Ascending aorta (tissue), 2 donors: ENCODE results near the gene GABBR2. TPM values are rescaled to one million over a fixed set of nuclear protein-coding genes. Genes with fewer than 3 reads are reported as not detected.

Experiments
- DNase-seq, 2 donors: peaks; one replicate each; pipeline ENCODE4 v3.0.0-alpha.2; 2019; ENCODE audit warnings: low spot score in 2 of 2
- H3K27ac ChIP-seq, 2 donors: fragments of 200-600 bp; sonication (generic); one replicate each; pipeline ENCODE4 v1.5.1; 2016 to 2017; ENCODE audit warnings: mild to moderate bottlenecking in 1 of 2
- H3K27me3 ChIP-seq: fragments of 200-600 bp; sonication (generic); one replicate; pipeline ENCODE4 v1.5.1; 2017
- H3K36me3 ChIP-seq, 2 donors: fragments of 200-600 bp; sonication (generic); one replicate each; pipeline ENCODE4 v1.5.1; 2016
- H3K4me1 ChIP-seq, 2 donors: fragments of 200-600 bp; sonication (generic); one replicate each; pipeline ENCODE4 v1.5.1; 2016 to 2017; ENCODE audit warnings: mild to moderate bottlenecking in 1 of 2
- H3K4me3 ChIP-seq, 2 donors: fragments of 200-600 bp; sonication (generic); one replicate each; pipeline ENCODE4 v1.5.1; 2016 to 2017; ENCODE audit warnings: mild to moderate bottlenecking in 1 of 2
- H3K9me3 ChIP-seq, 2 donors: fragments of 200-600 bp; sonication (generic); one replicate each; pipeline ENCODE4 v1.5.1; 2016
- CTCF ChIP-seq, 3 experiments: fragments of 200-600 bp in 2 of 3; fragments of 450-650 bp in 1 of 3; sonication (generic) in 2 of 3; IDR thresholded peaks; one replicate each; pipeline ENCODE4 v1.5.1; 2016 to 2019; ENCODE audit warnings: antibody characterized with exemption in 3 of 3, mild to moderate bottlenecking in 1 of 3, moderate library complexity in 1 of 3
- intact Hi-C: fragments of 100-400 bp; cut with DNase I; formaldehyde crosslinking; loops from one replicate; pipeline ENCODE4 v1.15.1; 2023
- total RNA-seq: library from RNA; depleted of rRNA; stranded (reverse); fragments of >200 nt; gene quantifications from one replicate; pipeline ENCODE4 v1.1.0, GENCODE V29; 2016

GABBR2 gene
- total RNA-seq, 1 donor from 2014 or later, result not detected

GRCh38 chr9:98335661-98336060, 373.1 kb downstream of the GABBR2 start:
- H3K27me3 ChIP-seq, result no peaks in the 10 kb centered on the region
- H3K36me3 ChIP-seq, result no peaks in the 10 kb centered on the region
- intact Hi-C loops, result no loop called here
- no peak overlapping the region for H3K4me3 ChIP-seq
- DNase-seq, result no peak
- H3K4me1 ChIP-seq, result no peaks in the 10 kb centered on the region
- no peak for TF ChIP-seq CTCF (IDR thresholded peaks at IDR 0.05)
- peaks cover 0 to 4% of the 10 kb centered on the region in 2 donors for H3K9me3 ChIP-seq
- no peak overlapping the region for H3K27ac ChIP-seq

DNA sequence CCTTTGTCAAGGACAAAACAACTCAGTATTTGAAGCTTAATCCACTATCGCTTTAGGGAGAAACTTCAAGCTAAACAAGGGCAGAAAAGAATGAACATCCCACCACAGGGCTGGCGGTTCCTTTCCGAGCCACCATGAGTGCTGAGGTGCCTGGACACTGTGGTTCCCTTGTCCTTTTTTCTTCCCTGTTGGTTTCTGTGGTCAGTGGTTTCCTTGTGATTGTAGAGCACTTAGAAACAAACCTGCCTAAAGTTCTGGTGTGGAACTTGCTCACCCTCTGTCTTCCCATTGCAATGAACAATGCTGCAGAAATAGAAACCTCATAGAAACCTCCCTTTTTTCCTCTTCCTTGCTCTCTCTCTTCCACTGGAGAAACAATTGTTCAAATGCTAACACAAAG, 373.9 kb downstream of the GABBR2 start:
- H3K36me3 ChIP-seq, result no peaks in the 10 kb centered on the region
- no peaks in the 10 kb centered on the region for H3K27me3 ChIP-seq
- H3K9me3 ChIP-seq, result peaks cover 0 to 4% of the 10 kb centered on the region in 2 donors
- H3K4me3 ChIP-seq, result no peak overlapping the region
- H3K4me1 ChIP-seq, result no peaks in the 10 kb centered on the region
- no peak overlapping the region for H3K27ac ChIP-seq
- no peak for DNase-seq
- intact Hi-C loops, result no loop called here
- TF ChIP-seq CTCF (IDR thresholded peaks at IDR 0.05), result no peak

GRCh38 chr9:98333703-98334582, 374.8 kb downstream of the GABBR2 start:
- DNase-seq, result no peak
- no peak overlapping the region for H3K4me3 ChIP-seq
- peaks cover 0 to 4% of the 10 kb centered on the region in 2 donors for H3K9me3 ChIP-seq
- TF ChIP-seq CTCF (IDR thresholded peaks at IDR 0.05), result no peak
- no peak overlapping the region for H3K27ac ChIP-seq
- no peaks in the 10 kb centered on the region for H3K36me3 ChIP-seq
- H3K4me1 ChIP-seq, result no peaks in the 10 kb centered on the region
- intact Hi-C loops, result no loop called here
- H3K27me3 ChIP-seq, result no peaks in the 10 kb centered on the region

DNA sequence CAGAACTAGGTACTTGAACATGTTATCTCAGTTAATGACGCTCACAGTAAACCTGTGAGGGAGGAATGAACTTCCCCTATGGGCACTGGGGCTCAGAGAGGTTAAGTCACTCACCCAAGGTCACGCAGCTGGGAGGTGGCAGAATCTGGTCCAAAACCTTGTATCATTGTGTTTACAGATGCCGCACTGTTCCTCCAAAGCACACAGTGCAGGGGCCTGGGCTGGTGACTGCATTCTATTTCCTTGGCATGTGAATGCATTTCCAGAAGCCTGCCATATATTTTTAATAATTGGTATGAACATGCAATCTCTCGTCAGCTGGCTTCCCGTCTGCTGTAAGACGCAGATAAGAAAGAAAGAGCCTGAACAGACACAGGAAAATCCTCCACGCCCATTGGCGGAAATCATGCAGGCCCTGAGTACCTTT, 376.3 kb downstream of the GABBR2 start:
- no peak overlapping the region for H3K4me3 ChIP-seq
- no peak for DNase-seq
- H3K4me1 ChIP-seq, result no peaks in the 10 kb centered on the region
- H3K27me3 ChIP-seq, result no peaks in the 10 kb centered on the region
- H3K36me3 ChIP-seq, result no peaks in the 10 kb centered on the region
- no peak for TF ChIP-seq CTCF (IDR thresholded peaks at IDR 0.05)
- no peak overlapping the region for H3K27ac ChIP-seq
- intact Hi-C loops, result no loop called here
- H3K9me3 ChIP-seq, result peaks cover 0 to 1% of the 10 kb centered on the region in 2 donors

DNA sequence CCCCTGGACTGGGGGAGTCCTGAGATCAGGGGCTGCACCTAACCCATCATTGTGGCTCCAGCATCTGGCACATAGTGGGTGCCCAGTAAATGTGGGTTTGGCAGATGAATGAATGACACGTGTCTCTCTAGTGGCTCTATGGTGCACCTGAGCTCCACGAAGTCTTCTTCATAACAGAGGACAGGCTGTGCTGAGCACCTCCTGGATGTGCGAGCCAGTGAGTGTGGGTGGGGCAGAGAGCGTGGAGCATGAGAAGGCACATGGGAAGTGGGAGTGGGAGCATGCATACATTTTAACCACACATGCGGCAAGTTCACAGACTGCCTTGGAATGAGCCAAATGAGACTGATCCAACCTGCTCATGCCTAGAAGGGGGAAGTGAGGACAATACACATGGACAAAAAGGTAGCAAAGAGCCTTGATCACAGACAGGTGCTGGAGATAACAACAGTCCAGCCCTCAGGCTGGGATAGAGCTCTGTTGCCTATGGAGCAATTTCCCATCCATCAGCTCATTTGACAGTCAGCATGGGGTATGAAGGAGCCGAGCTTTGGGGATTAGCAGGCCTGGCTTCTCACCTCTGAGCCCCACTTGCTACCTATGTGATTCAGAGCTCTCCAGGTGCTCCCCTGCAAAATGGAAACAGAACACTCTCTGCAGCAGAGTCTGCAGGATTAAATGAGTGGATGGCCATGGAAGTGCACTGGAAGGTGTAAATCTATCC, 377.0 kb downstream of the GABBR2 start:
- Histone ChIP-seq H3K4me1 (no peaks in the 10 kb centered on the region), H3K9me3 (no peaks in the 10 kb centered on the region), H3K27me3 (no peaks in the 10 kb centered on the region), H3K27ac (no peak overlapping the region), H3K36me3 (no peaks in the 10 kb centered on the region), H3K4me3 (no peak overlapping the region)
- no peak for DNase-seq
- intact Hi-C loops, result no loop called here
- TF ChIP-seq CTCF (IDR thresholded peaks at IDR 0.05), result no peak
